Measurements from ENCODE around the gene KSR1. TPM values are rescaled to one million over a fixed set of nuclear protein-coding genes. Genes with fewer than 3 reads are reported as not detected.

Gene KSR1
- total and polyA plus RNA-seq, 2 of the 8 experiments (the other 6 are each of a cell fraction or from before 2014, with no cell fraction given), result 14.1 to 34.7 TPM

- CTCF ChIA-PET (ENCODE audit: partially characterized antibody), result interaction anchor here (0.8 to 2.5 kb wide), 5 partner anchors 8 to 184 kb away, joined by 3 to 11 read pairs (median 4); no protein-coding TSS in a partner anchor
- TF ChIP-seq E2F6 (IDR thresholded peaks at IDR 0.05) (no peak), RBBP5 (IDR thresholded peaks at IDR 0.05; ENCODE audit: borderline replicate concordance, low read depth, low read length) (no peak), RNF2 (IDR thresholded peaks at IDR 0.05; ENCODE audit: borderline replicate concordance, low read depth, low read length, missing control alignments, poor library complexity, severe bottlenecking) (no peak), CBX8 (IDR thresholded peaks at IDR 0.05; ENCODE audit: borderline replicate concordance, low read depth, low read length) (no peak), CTBP2 (IDR thresholded peaks at IDR 0.05; ENCODE audit: borderline replicate concordance, insufficient read depth, insufficient read length, low read length) (no peak), RAD21 (IDR thresholded peaks at IDR 0.05 in 1 of 2, conservative IDR thresholded peaks at IDR 0.05 in 1 of 2; ENCODE audit: low read depth in 2 of 2, low read length in 2 of 2) (no peak), CHD2 (IDR thresholded peaks at IDR 0.05; ENCODE audit: low read length) (no peak), CTCF (IDR thresholded peaks at IDR 0.05; ENCODE audit: control extremely low read depth in 1 of 3, insufficient read depth in 1 of 3, low read depth in 1 of 3, low read length in 3 of 3) (no peak), NRF1 (IDR thresholded peaks at IDR 0.05; ENCODE audit: low read depth, low read length) (no peak)
These were observed 33.6 kb upstream of the KSR1 start for GRCh38 chr17:27422601-27423000.

More at GRCh38 chr17:27422601-27423000, 33.6 kb upstream of the KSR1 start:
- H2AFZ ChIP-seq (ENCODE audit: low read length), result no peak overlapping the region
- no peaks in the 10 kb centered on the region for H4K20me1 ChIP-seq (replicated peaks in 1 of 2; ENCODE audit: control insufficient read depth in 1 of 2, insufficient read depth in 2 of 2, low read length in 2 of 2)
- DNase-seq (ENCODE audit: low read depth in 1 of 2, low spot score in 2 of 2) (no peak), FAIRE-seq (no peak)
- no peak overlapping the region for H3K14ac ChIP-seq (ENCODE audit: insufficient read length)
- POLR2A ChIA-PET (ENCODE audit: partially characterized antibody), result interaction anchor here (0.7 kb wide), 1 partner anchor 10 kb away, joined by 3 read pairs; no protein-coding TSS in a partner anchor
- H3K4me2 ChIP-seq (ENCODE audit: insufficient read depth in 1 of 2, low read depth in 2 of 2, low read length in 2 of 2), result no peak overlapping the region
- WGBS, 2 experiments (ENCODE audit: extremely low coverage in 1 of 2, insufficient coverage in 1 of 2, insufficient read length in 1 of 2, insufficient replicate concordance in 2 of 2, low coverage in 1 of 2, low lambda C conversion rate in 2 of 2, missing lambda C conversion rate in 1 of 2), result 93% methylated on average over 7 of the region's 7 CpGs; no CpG with 5 or more reads in 1 of the 2 experiments
- no peak overlapping the region for H3K9ac ChIP-seq (replicated peaks in 1 of 4; ENCODE audit: extremely low read depth in 1 of 4, low read depth in 3 of 4, low read length in 3 of 4)
- no peak overlapping the region for H3K4me3 ChIP-seq (ENCODE audit: extremely low read depth in 1 of 4, insufficient read depth in 2 of 4, low read depth in 3 of 4, low read length in 4 of 4)
- no peaks in the 10 kb centered on the region for H3K9me3 ChIP-seq (ENCODE audit: insufficient read depth in 2 of 2, low read depth in 1 of 2, low read length in 1 of 2)
- H4K8ac ChIP-seq (ENCODE audit: extremely low read depth, insufficient read depth, low read length), result no peak overlapping the region
- H4K5ac ChIP-seq (ENCODE audit: insufficient read length, low read depth, low read length), result no peak overlapping the region
- H3K23ac ChIP-seq (ENCODE audit: insufficient read length), result no peak overlapping the region
- H3K27me3 ChIP-seq (replicated peaks in 1 of 4; ENCODE audit: control insufficient read depth in 3 of 4, extremely low read depth in 1 of 4, insufficient read depth in 3 of 4, low read length in 3 of 4), result no peaks in the 10 kb centered on the region; a peak in 1 of 7 replicates
- H3K4ac ChIP-seq (replicated peaks; ENCODE audit: insufficient read length, low read depth, low read length), result no peak overlapping the region
- no peak overlapping the region for H3K27ac ChIP-seq (ENCODE audit: low read depth, low read length)
- no peak overlapping the region for H4K91ac ChIP-seq (replicated peaks; ENCODE audit: insufficient read length, low read length)
- H3K79me1 ChIP-seq (ENCODE audit: low read depth, low read length), result no peaks in the 10 kb centered on the region
- H3K36me3 ChIP-seq (ENCODE audit: control insufficient read depth in 2 of 4, insufficient read depth in 4 of 4, low read length in 3 of 4), result no peaks in the 10 kb centered on the region
- H3K4me1 ChIP-seq (replicated peaks in 1 of 4; ENCODE audit: control insufficient read depth in 3 of 4, insufficient read depth in 4 of 4, low read length in 3 of 4), result no peaks in the 10 kb centered on the region; a peak in 1 of 7 replicates
- H3K18ac ChIP-seq (ENCODE audit: extremely low read depth, low read length), result no peak overlapping the region
- H2BK12ac ChIP-seq (ENCODE audit: low read depth, low read length), result no peak overlapping the region
- H2BK120ac ChIP-seq (replicated peaks; ENCODE audit: low read depth, low read length), result no peak overlapping the region
- H2BK20ac ChIP-seq (ENCODE audit: low read length), result no peak overlapping the region
- H3K23me2 ChIP-seq (ENCODE audit: low read depth, low read length), result no peaks in the 10 kb centered on the region
- H2BK5ac ChIP-seq (ENCODE audit: low read depth, low read length), result no peak overlapping the region
- no peak overlapping the region for H2AK5ac ChIP-seq (ENCODE audit: low read depth, low read length)
- no peaks in the 10 kb centered on the region for H3K79me2 ChIP-seq (ENCODE audit: control insufficient read depth in 1 of 2, insufficient read depth in 2 of 2, low read length in 2 of 2)
- no peak overlapping the region for H2BK15ac ChIP-seq (ENCODE audit: low read length)
- H3K56ac ChIP-seq (replicated peaks; ENCODE audit: insufficient read length, low read depth, low read length), result no peak overlapping the region

All from H1 (cell line).